Measurements from ENCODE around the gene TRIM66. TPM values are rescaled to one million over a fixed set of nuclear protein-coding genes. Genes with fewer than 3 reads are reported as not detected.

TRIM66 gene
- total RNA-seq, 1 donor from 2014 or later: 4.0 TPM

DNA sequence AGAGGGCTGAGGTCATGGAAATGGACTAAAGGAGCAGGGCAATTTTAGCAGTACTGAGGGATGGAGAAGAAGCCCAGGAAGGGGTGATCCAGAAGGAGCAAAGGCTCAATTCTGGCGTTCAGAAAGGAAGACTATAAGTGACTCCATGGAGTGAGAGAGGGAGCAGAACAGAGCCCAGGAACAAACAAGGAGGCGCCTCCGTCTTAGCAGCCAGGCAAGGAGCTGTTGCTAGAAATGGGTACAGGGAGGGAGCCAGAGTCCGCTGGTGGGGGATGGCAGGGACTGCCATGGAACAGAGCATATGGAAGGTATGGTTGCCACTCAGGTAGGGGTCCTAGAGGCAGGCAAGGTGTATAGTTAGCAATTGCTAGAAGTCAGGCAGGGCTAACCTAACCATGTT is 68.0 kb downstream of the TRIM66 start:
- DNase-seq (ENCODE audit: low read depth in 2 of 2): no peak

DNA sequence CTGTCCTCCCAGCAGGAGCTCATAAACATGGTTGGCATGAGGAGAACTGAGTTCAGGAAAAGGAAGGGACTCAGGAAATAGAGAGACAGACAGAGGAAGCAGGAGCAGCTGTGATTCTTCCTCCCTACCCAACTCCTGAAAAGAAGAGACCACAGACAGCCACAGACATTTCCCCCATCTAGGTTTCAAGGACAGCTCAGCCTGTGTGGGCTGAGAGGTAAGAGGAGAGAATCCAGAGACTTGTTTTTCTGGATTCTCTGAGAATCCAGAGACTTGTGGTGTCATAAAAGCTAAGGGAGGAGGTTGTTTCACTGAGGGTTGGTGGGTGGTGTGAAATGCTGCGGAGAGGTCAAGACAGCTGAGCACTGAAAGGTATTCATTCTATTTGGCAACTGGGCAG is 69.4 kb downstream of the TRIM66 start:
- peak; percentile 36 to 38 for DNase-seq (ENCODE audit: low read depth in 2 of 2)

GRCh38 chr11:8612522-8612921 is 69.9 kb downstream of the TRIM66 start:
- no peak for DNase-seq (ENCODE audit: low read depth in 2 of 2)

GRCh38 chr11:8610532-8611116 is 71.8 kb downstream of the TRIM66 start:
- peak in 1 of 2 donors; percentile 65 for DNase-seq (ENCODE audit: low read depth in 2 of 2)

- peak in 1 of 2 donors; percentile 25 for DNase-seq (ENCODE audit: low read depth in 2 of 2)
Observed at GRCh38 chr11:8608652-8609051, 73.8 kb downstream of the TRIM66 start.

- no peak for DNase-seq (ENCODE audit: low read depth in 2 of 2)
Observed at GRCh38 chr11:8605971-8606563, 76.4 kb downstream of the TRIM66 start.

DNA sequence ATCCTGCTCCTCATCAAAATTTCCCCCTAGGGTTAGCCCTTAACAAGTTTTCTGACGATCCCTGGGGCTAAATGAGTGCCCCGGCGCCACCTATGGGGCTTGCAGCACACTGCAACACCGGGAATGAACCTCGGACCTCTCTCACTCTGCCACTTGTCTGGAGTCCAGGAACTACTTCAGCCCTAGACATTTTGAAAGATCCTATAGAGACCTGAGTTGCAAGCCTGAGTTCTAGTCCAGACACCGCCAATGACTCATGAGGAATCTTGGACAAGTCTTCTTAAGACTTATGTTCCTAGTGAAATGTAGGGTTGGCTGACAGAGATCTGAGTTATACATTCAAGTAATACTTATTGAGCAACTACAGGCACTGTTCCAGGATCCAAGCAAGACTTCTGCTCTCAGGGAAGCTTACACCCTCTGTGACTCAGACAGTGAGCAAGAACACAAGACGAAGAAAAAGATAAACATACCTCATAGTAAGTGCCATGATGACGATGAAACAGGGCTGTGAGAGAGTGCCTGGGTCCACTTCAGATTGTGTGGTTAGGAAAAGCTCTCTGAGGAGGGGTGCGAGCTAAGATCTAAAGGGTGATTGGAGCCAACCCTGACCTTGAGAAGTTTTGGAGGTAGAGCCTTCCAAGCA is 78.3 kb downstream of the TRIM66 start:
- DNase-seq (ENCODE audit: low read depth in 2 of 2): peak; percentile 31 to 95

DNA sequence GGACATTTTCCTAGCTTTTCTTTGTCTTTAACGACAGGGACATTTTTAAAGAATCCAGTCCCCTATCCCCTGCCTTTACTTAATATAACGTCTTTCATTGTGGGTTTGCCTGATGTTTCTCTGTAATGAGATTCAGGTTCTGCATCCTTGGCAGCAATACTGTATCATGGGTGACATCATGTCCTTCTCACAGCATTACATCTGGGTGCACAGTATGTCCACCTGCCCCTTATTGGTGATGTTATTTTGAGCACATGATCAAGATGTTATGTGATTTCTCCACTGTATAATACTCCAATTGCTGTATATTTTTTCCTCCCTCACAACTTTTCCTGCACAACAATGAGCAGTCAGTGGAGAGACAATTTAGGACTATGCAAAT is 78.8 kb downstream of the TRIM66 start:
- DNase-seq (ENCODE audit: low read depth in 2 of 2): no peak

DNA sequence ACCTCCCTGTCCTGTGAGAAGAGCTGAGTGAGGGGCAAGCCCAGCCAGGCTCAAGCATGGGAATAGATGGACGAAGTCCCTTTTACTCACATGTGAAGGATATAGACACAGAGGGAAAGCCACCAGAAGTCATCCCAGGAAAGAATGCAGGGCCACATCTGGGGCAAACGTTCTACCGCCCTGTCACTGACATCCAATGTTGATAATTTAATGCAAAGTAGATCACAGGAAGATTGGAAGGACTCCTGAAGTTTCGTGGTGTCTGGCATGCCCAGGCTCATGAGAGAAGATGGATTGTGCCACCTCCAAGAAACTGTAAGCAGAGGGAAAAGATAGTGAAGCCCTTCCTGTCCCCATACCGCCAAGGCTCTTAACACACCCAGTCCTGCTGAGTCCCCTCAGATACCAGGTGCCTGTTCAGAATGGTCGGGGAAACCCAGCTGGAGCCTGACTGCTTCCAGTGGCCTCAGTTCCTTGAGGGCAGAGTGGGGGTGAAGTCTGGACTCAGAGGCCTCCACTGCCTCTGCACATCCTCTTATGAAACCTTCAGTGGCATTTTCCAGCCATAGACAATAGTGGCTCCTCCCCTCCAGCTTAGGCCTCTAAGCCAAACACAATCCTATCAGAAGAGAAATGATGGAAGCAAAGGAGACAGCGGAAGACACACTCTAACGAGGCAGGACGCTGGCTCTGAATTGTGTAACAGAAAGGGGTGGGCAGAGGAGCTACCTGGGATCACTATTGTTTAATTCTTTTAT is 80.9 kb downstream of the TRIM66 start:
- no peak for DNase-seq (ENCODE audit: low read depth in 2 of 2)

GRCh38 chr11:8598506-8598905 is 84.0 kb downstream of the TRIM66 start:
- no peak for DNase-seq (ENCODE audit: low read depth in 2 of 2)

DNA sequence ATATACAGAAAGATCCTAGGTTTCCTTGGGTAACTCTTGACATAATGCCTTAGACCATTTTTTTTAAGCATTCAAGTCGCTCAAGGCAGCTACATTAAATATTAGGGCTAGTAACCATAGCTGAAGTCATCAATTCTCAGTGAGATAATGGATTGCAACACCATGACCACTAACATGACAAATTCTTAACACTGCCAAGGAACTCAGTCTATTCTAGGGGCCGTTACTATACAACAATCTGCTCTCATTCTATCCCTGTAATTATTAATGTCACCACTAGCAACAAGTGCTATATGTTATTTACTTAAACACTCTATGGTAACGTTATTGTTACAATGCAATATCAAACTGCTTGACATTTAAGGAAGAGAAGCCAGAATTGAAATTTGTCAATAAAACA is 85.3 kb downstream of the TRIM66 start:
- DNase-seq (ENCODE audit: low read depth in 2 of 2): no peak

DNA sequence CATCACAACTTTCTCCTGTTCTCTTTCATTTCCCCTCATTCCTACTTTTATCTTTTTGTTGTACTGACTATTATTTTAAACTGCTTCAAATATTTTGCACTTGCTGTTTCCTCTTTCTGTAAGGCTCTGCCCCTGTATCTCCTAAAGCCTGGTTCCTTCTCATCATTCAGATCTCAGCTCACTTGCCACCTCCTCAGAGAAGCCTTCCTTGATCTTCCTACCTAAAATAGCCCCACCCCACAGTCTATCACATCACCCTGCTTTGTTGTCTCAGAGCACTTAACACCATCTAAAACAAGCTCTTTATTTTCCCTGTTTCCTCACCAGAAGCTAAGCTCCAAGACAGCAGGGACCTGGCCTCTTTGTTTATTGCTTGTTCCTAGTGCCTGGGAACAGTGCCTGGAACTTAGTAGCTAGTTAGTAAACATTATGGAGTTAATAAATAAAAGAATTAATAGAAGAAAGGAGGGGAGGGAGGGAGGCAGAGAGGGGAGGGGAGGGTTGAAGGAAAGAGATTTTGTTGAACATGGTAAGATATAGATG is 85.9 kb downstream of the TRIM66 start:
- no peak for DNase-seq (ENCODE audit: low read depth in 2 of 2)

GRCh38 chr11:8593935-8594909 is 88.2 kb downstream of the TRIM66 start, which contains the start of gene STK33:
TSS of gene STK33 (minus strand) at chr11:8594228. CDS start at chr11:8474905, 119,323 bp downstream.
- peak in 1 of 2 donors; percentile 12 for DNase-seq (ENCODE audit: low read depth in 2 of 2)

- no peak for DNase-seq (ENCODE audit: low read depth in 2 of 2)
Observed at GRCh38 chr11:8593455-8593854, 89.0 kb downstream of the TRIM66 start.

GRCh38 chr11:8587915-8588314 is 94.5 kb downstream of the TRIM66 start:
- DNase-seq (ENCODE audit: low read depth in 2 of 2): no peak

DNA sequence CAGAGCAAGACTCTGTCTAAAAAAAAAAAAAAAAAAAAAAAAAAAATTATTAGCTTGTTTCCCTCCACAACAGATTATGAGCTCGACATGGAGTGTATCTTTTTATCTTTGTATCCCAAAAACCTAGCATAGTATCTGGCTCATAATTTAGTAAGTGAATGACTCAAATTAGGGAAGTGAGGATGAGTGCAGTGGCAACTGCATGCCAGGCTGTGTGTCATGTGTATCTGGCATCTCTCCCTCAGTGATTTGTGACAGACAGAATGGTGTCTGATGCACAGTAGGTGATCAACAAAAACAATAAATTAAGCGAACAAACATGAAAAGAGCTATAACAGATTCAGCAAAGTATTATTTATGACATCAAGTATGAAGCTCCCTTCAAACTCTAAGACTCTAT is 95.7 kb downstream of the TRIM66 start:
- DNase-seq (ENCODE audit: low read depth in 2 of 2): no peak

- no peak for DNase-seq (ENCODE audit: low read depth in 2 of 2)
Observed at GRCh38 chr11:8586184-8586583, 96.3 kb downstream of the TRIM66 start.

DNA sequence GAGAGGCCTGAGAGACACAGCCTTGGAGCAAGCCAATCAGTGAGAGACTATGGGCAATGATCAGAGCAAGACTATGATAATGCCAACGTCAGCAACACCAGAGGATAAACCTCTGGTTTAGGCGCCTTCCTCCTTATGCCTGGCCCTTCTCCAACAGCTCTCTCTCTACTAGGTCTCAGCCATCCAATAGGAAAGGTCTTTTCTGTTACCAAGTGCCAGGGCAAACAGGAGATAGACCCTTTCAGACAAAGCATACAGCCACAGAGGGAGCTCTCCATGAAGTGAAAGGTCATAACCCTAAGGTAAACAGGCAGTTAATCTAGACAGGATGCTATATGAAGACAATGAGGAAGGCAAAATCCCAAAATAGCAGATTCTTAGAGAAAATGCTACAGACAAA is 98.0 kb downstream of the TRIM66 start:
- DNase-seq (ENCODE audit: low read depth in 2 of 2): no peak

- no peak for DNase-seq (ENCODE audit: low read depth in 2 of 2)
Observed at GRCh38 chr11:8584082-8584481, 98.4 kb downstream of the TRIM66 start.

DNA sequence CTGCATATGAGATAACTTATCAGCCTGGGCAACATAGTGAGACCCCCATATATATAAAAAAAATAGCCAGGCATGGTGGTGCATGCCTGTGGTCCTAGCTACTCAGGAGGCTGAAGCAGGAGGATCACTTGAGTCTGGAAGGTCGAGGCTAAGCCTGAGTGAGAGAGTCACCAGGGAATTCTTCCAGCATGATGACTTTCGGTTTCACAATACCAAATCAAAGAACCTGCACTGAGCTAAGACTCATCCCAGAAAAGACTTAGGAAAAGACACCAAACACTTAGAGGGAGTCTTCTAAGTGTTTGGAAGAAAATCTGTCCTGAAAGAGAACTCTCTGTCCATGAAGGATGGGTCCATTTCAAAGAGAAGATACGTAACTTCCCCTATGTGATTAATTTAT is 101.2 kb downstream of the TRIM66 start:
- DNase-seq (ENCODE audit: low read depth in 2 of 2): no peak

All from lung microvascular endothelial cell (primary cell).